ENCODE measurements around the gene UGT2B10. TPM values are rescaled to one million over a fixed set of nuclear protein-coding genes. Genes with fewer than 3 reads are reported as not detected.
"Not testable (repeated sequence)": the region's sequence is repeated elsewhere in the genome, so short reads cannot be mapped to it uniquely, and the experiment has no call there.

The UGT2B10 gene
- total RNA-seq, 4 donors from 2014 or later, result not detected

- Histone ChIP-seq H3K9me3 (no peaks in the 10 kb centered on the region), H3K27me3 (no peaks in the 10 kb centered on the region), H3K4me3 (no peak overlapping the region), H3K27ac (no peak overlapping the region), H3K36me3 (no peaks in the 10 kb centered on the region), H3K4me1 (no peaks in the 10 kb centered on the region)
- no peak for DNase-seq (ENCODE audit: low spot score in 2 of 2)
- WGBS, 2 donors, result 94% methylated on average over 4 of the region's 4 CpGs
- no peak for TF ChIP-seq POLR2A (IDR thresholded peaks at IDR 0.05)
Measured at GRCh38 chr4:68803013-68803412, 12.8 kb upstream of the UGT2B10 start.

GRCh38 chr4:68808060-68808459, 7.7 kb upstream of the UGT2B10 start:
- Histone ChIP-seq H3K27me3 (no peaks in the 10 kb centered on the region), H3K9me3 (no peaks in the 10 kb centered on the region), H3K4me3 (no peak overlapping the region), H3K4me1 (no peaks in the 10 kb centered on the region), H3K36me3 (no peaks in the 10 kb centered on the region), H3K27ac (no peak overlapping the region)
- WGBS, 2 donors, result 47 to 52% methylated on average over 2 of the region's 2 CpGs
- no peak for DNase-seq (ENCODE audit: low spot score in 2 of 2)
- TF ChIP-seq EP300 (IDR thresholded peaks at IDR 0.05) (no peak), POLR2A (IDR thresholded peaks at IDR 0.05) (no peak), CTCF (IDR thresholded peaks at IDR 0.05) (no peak)

- TF ChIP-seq EP300 (IDR thresholded peaks at IDR 0.05), result no peak
- no peak for TF ChIP-seq POLR2A (IDR thresholded peaks at IDR 0.05)
- H3K4me1 ChIP-seq, result no peaks in the 10 kb centered on the region
- H3K27me3 ChIP-seq, result no peaks in the 10 kb centered on the region
- H3K27ac ChIP-seq, result no peak overlapping the region
- no peak overlapping the region for H3K4me3 ChIP-seq
- H3K9me3 ChIP-seq, result no peaks in the 10 kb centered on the region
- DNase-seq (ENCODE audit: low spot score in 2 of 2), result no peak
- H3K36me3 ChIP-seq, result no peaks in the 10 kb centered on the region
- WGBS, 2 donors, result 35 to 52% methylated on average over 2 of the region's 2 CpGs
Measured at GRCh38 chr4:68810919-68811318, 4.9 kb upstream of the UGT2B10 start.

GRCh38 chr4:68816410-68817265, 844 bp downstream of the UGT2B10 start:
- H3K27ac ChIP-seq; H3K36me3 ChIP-seq; H3K4me3 ChIP-seq; H3K27me3 ChIP-seq; H3K4me1 ChIP-seq; H3K9me3 ChIP-seq; DNase-seq (ENCODE audit: low spot score in 2 of 2): not testable (repeated sequence)
- 59 to 63% methylated on average over 5 of the region's 5 CpGs for WGBS, 2 donors

GRCh38 chr4:68817386-68817785, 1.6 kb downstream of the UGT2B10 start:
- no peak for TF ChIP-seq POLR2A (IDR thresholded peaks at IDR 0.05)
- H3K27ac ChIP-seq, result no peak overlapping the region
- 64 to 92% methylated on average over 2 of the region's 2 CpGs for WGBS, 2 donors
- H3K4me3 ChIP-seq, result no peak overlapping the region
- no peak for DNase-seq (ENCODE audit: low spot score in 2 of 2)
- H3K36me3 ChIP-seq, result no peaks in the 10 kb centered on the region
- H3K4me1 ChIP-seq, result no peaks in the 10 kb centered on the region
- H3K27me3 ChIP-seq, result no peaks in the 10 kb centered on the region
- no peaks in the 10 kb centered on the region for H3K9me3 ChIP-seq

- not testable (repeated sequence) for H3K36me3 ChIP-seq; H3K27ac ChIP-seq; H3K4me1 ChIP-seq; H3K9me3 ChIP-seq; H3K4me3 ChIP-seq; DNase-seq (ENCODE audit: low spot score in 2 of 2); H3K27me3 ChIP-seq
- WGBS, 2 donors, result 75% methylated on average over 3 of the region's 3 CpGs
Measured at GRCh38 chr4:68818030-68818462, 2.3 kb downstream of the UGT2B10 start.

GRCh38 chr4:68831642-68832041, 15.8 kb downstream of the UGT2B10 start:
- no peaks in the 10 kb centered on the region for H3K27me3 ChIP-seq
- no peak for TF ChIP-seq EP300 (IDR thresholded peaks at IDR 0.05)
- TF ChIP-seq CTCF (IDR thresholded peaks at IDR 0.05), result no peak
- DNase-seq (ENCODE audit: low spot score in 2 of 2), result no peak
- no peak overlapping the region for H3K4me3 ChIP-seq
- no peaks in the 10 kb centered on the region for H3K9me3 ChIP-seq
- no peaks in the 10 kb centered on the region for H3K4me1 ChIP-seq
- no peak overlapping the region for H3K27ac ChIP-seq
- no peaks in the 10 kb centered on the region for H3K36me3 ChIP-seq

- Histone ChIP-seq H3K27me3 (no peaks in the 10 kb centered on the region), H3K27ac (no peak overlapping the region), H3K4me1 (no peaks in the 10 kb centered on the region), H3K9me3 (peaks cover 0 to 2% (median 0%) of the 10 kb centered on the region in 4 donors), H3K4me3 (no peak overlapping the region), H3K36me3 (no peaks in the 10 kb centered on the region)
- TF ChIP-seq POLR2A (IDR thresholded peaks at IDR 0.05) (no peak), CTCF (IDR thresholded peaks at IDR 0.05) (no peak), EP300 (IDR thresholded peaks at IDR 0.05) (no peak)
- DNase-seq (ENCODE audit: low spot score in 2 of 2), result no peak
- 70 to 72% methylated on average over 3 of the region's 3 CpGs for WGBS, 2 donors
Measured at GRCh38 chr4:68850293-68850692, 34.5 kb downstream of the UGT2B10 start.
